AG09319 (cell line): ENCODE data around the gene SLC44A5.
"Not testable (repeated sequence)": the region's sequence is repeated elsewhere in the genome, so short reads cannot be mapped to it uniquely, and the experiment has no call there.

Source experiments
- DNase-seq: peaks from one replicate; pipeline ENCODE4 v3.0.0-alpha.2; 2010; ENCODE audit warnings: low read depth; ENCODE audit errors: extremely low read depth
- CTCF ChIP-seq: IDR thresholded peaks from 2 replicates; pipeline ENCODE4 v1.5.1; 2011; ENCODE audit warnings: low read depth, mild to moderate bottlenecking, inconsistent platforms, low read length, moderate library complexity

Gene SLC44A5

GRCh38 chr1:75264112-75264511, 346.8 kb downstream of the SLC44A5 start:
- no peak for DNase-seq
- TF ChIP-seq CTCF: no peak

GRCh38 chr1:75263616-75264015, 347.3 kb downstream of the SLC44A5 start:
- DNase-seq: not testable (repeated sequence)

GRCh38 chr1:75261946-75262345, 349.0 kb downstream of the SLC44A5 start:
- not testable (repeated sequence) for DNase-seq

- no peak for TF ChIP-seq CTCF
- DNase-seq: no peak
Measured at GRCh38 chr1:75258351-75258750, 352.6 kb downstream of the SLC44A5 start.

- DNase-seq: no peak
- TF ChIP-seq CTCF: no peak
Measured at GRCh38 chr1:75257424-75257823, 353.5 kb downstream of the SLC44A5 start.

- not testable (repeated sequence) for DNase-seq
Measured at GRCh38 chr1:75250114-75250513, 360.8 kb downstream of the SLC44A5 start.

DNA sequence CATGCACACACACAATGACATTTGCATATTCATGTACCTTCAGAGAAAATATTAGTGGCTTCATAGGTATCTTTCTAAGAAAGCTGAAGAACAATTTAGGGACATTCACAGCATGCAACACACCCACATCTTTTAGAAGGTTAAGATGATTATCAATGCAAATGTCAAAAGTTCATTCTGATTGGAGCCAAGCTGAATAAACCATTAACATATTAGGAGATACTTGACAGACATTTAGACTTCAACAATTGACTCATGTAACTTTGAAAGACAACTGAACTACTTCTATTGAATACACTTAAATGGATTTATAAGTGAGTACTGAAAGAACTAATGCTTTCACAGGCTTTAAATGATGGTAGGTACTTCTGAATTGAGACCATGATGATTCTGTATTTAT, 365.7 kb downstream of the SLC44A5 start:
- TF ChIP-seq CTCF: no peak
- DNase-seq: no peak

- TF ChIP-seq CTCF: no peak
- no peak for DNase-seq
Measured at GRCh38 chr1:75243124-75243523, 367.8 kb downstream of the SLC44A5 start.

DNA sequence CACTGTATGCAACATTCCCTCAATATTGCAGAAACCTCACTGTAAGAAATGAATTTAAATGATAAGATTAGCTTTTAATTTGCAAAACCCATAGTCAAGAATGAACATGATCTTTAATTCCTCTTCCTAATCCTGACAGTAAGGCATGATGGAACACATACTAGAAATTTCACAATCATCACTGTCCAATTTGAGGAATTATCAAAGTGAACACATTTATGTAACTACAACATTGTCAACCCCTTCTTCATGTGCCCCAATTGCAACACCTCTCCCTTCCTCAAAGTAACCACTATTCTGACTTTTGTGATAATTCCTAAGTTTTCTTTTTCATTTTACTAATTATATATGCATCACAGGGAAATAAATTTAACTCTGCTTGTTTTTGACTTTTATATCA, 373.6 kb downstream of the SLC44A5 start:
- TF ChIP-seq CTCF: no peak
- no peak for DNase-seq
